Right atrium auricular region (tissue), 2 donors: ENCODE measurements around the gene ZSWIM5. TPM values are rescaled to one million over a fixed set of nuclear protein-coding genes. Genes with fewer than 3 reads are reported as not detected.
"Not testable (repeated sequence)": the region's sequence is repeated elsewhere in the genome, so short reads cannot be mapped to it uniquely, and the experiment has no call there.

ENCODE experiments used
- DNase-seq: peaks from one replicate; pipeline ENCODE4 v3.0.0-alpha.2; 2019; ENCODE audit warnings: low spot score
- H3K27ac ChIP-seq, 2 donors: fragments of 200-600 bp; sonication (generic); 1 replicate in 1 of 2; 2 replicates in 1 of 2; pipeline ENCODE4 v1.5.1; 2016 to 2019
- H3K27me3 ChIP-seq, 2 donors: fragments of 200-600 bp; sonication (generic); one replicate each; pipeline versions ENCODE4 v1.5.1 to v1.6.0; 2017 to 2019
- H3K36me3 ChIP-seq: fragments of 200-600 bp; sonication (generic); one replicate; pipeline ENCODE4 v1.5.1; 2016
- H3K4me1 ChIP-seq, 2 donors: fragments of 200-600 bp; sonication (generic); one replicate each; pipeline versions ENCODE4 v1.5.1 to v1.6.0; 2017 to 2019
- H3K4me3 ChIP-seq, 2 donors: fragments of 200-600 bp; sonication (generic); 1 replicate in 1 of 2; 2 replicates in 1 of 2; pipeline ENCODE4 v1.5.1; 2017 to 2019; ENCODE audit warnings: mild to moderate bottlenecking in 1 of 2, moderate library complexity in 1 of 2
- H3K9me3 ChIP-seq, 2 donors: fragments of 200-600 bp; sonication (generic); one replicate each; pipeline ENCODE4 v1.5.1; 2019
- CTCF ChIP-seq, 2 donors: fragments of 200-600 bp; sonication (generic); IDR thresholded peaks; one replicate each; pipeline ENCODE4 v1.5.1; 2019; ENCODE audit warnings: antibody characterized with exemption in 2 of 2
- total RNA-seq, 2 donors: library from RNA; depleted of rRNA; stranded (reverse); fragments of >200 nt; gene quantifications; one replicate each; pipeline ENCODE4 v1.1.0, GENCODE V29; 2016

ZSWIM5 gene
- total RNA-seq, 2 donors from 2014 or later = 1.2 to 1.7 TPM

GRCh38 chr1:45141247-45142003 lies 65.0 kb downstream of the ZSWIM5 start:
- Histone ChIP-seq H3K27ac (no peak overlapping the region), H3K27me3 (no peaks in the 10 kb centered on the region), H3K36me3 (no peaks in the 10 kb centered on the region), H3K4me3 (no peak overlapping the region), H3K4me1 (peaks cover 0 to 4% of the 10 kb centered on the region in 2 donors), H3K9me3 (no peaks in the 10 kb centered on the region)
- DNase-seq = no peak
- no peak for TF ChIP-seq CTCF (IDR thresholded peaks at IDR 0.05)

DNA sequence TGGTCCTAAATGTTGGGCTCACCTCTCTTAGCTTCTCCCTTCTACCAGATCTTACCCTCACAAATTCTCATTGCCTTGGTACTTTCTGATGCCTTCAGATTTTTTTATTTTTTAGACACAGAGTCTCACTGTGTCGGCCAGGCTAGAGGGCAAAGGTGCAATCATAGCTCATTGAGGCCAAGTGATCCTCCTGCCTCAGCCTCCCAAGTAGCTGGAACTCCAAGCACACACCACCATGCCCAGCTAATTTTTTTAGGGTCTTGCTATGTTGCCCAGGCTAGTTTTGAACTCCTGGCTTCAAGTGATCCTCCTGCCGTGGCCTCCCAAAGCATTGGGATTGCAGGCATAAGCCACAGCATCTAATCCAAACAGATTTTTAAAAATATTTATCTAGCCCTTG lies 69.4 kb downstream of the ZSWIM5 start:
- Histone ChIP-seq H3K27me3 (no peaks in the 10 kb centered on the region), H3K9me3 (no peaks in the 10 kb centered on the region), H3K4me1 (peaks cover 0 to 4% of the 10 kb centered on the region in 2 donors), H3K36me3 (no peaks in the 10 kb centered on the region), H3K27ac (no peak overlapping the region), H3K4me3 (no peak overlapping the region)
- no peak for TF ChIP-seq CTCF (IDR thresholded peaks at IDR 0.05)
- no peak for DNase-seq

DNA sequence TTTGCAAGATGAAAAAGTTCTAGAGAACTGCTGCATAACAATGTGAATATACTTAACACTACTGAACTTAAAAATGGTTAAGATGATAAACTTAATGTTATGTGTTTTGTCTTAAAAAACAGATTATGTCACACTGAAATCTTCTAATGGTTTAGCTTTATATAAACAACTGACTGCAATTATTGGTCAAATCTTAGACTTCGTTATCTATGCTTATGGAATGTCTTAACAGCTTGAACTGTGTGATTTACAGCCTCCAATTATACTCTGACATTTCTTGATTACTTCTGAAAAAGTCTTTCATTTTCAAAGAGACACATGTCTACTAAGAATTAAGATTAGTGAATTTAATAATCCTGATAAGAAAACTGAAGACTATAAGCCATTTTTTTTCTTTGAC lies 71.1 kb downstream of the ZSWIM5 start:
- no peak for DNase-seq

DNA sequence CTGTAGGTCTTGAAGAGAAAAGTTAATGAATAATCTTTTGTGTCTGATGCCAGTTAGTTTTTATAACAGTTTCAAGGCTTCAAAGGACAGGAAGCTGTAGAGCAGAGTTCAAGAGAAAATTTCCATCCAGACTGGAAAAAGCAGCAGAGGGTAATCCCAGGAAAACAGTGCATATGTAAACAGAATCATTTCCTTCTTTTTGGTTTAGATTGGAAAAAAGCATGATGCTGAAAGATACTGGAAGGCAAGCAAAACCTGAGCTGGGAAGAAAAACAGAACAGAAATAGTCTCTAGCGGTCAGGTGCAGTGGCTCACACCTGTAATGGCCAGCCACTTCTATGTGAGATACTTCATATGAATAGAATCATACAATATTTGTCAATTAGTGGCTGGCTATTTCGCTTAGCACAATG lies 71.9 kb downstream of the ZSWIM5 start:
- TF ChIP-seq CTCF (IDR thresholded peaks at IDR 0.05) = no peak
- no peaks in the 10 kb centered on the region for H3K36me3 ChIP-seq
- H3K27ac ChIP-seq = no peak overlapping the region

More for the DNA sequence above, 71.1 kb downstream of the ZSWIM5 start:
- no peak for TF ChIP-seq CTCF (IDR thresholded peaks at IDR 0.05)
- no peak overlapping the region for H3K27ac ChIP-seq
- no peak overlapping the region for H3K4me3 ChIP-seq
- H3K9me3 ChIP-seq = no peaks in the 10 kb centered on the region
- H3K27me3 ChIP-seq = no peaks in the 10 kb centered on the region
- H3K36me3 ChIP-seq = no peaks in the 10 kb centered on the region
- peaks cover 0 to 4% of the 10 kb centered on the region in 2 donors for H3K4me1 ChIP-seq

GRCh38 chr1:45132719-45133118 lies 73.7 kb downstream of the ZSWIM5 start:
- not testable (repeated sequence) for H3K27ac ChIP-seq, DNase-seq, H3K36me3 ChIP-seq, H3K4me3 ChIP-seq, H3K9me3 ChIP-seq, H3K4me1 ChIP-seq, H3K27me3 ChIP-seq

More for the DNA sequence above, 71.9 kb downstream of the ZSWIM5 start:
- H3K4me1 ChIP-seq = no peaks in the 10 kb centered on the region
- H3K27me3 ChIP-seq = no peaks in the 10 kb centered on the region
- H3K9me3 ChIP-seq = no peaks in the 10 kb centered on the region
- no peak for DNase-seq
- H3K4me3 ChIP-seq = no peak overlapping the region

- Histone ChIP-seq H3K4me1 (no peaks in the 10 kb centered on the region), H3K27me3 (no peaks in the 10 kb centered on the region), H3K36me3 (no peaks in the 10 kb centered on the region), H3K4me3 (no peak overlapping the region), H3K9me3 (no peaks in the 10 kb centered on the region), H3K27ac (no peak overlapping the region)
- no peak for TF ChIP-seq CTCF (IDR thresholded peaks at IDR 0.05)
- no peak for DNase-seq
Measured at GRCh38 chr1:45123358-45123757, 83.0 kb downstream of the ZSWIM5 start.
